GM12878 (cell line): ENCODE data around the gene KCNK1. TPM values are rescaled to one million over a fixed set of nuclear protein-coding genes. Genes with fewer than 3 reads are reported as not detected.

ENCODE experiments used
- ATF7 ChIP-seq: fragments of 450-650 bp; IDR thresholded peaks from 2 replicates; pipeline ENCODE4 v1.6.1; 2016; ENCODE audit warnings: low read depth, mild to moderate bottlenecking
- EED ChIP-seq: sonication (generic); IDR thresholded peaks from 2 replicates; pipeline ENCODE4 v1.6.1; 2016; ENCODE audit warnings: antibody characterized with exemption, low read depth
- ESRRA ChIP-seq: IDR thresholded peaks from 2 replicates; pipeline ENCODE4 v1.6.1; 2012; ENCODE audit warnings: mild to moderate bottlenecking, low read length, improper control_type of control experiment
- HDGF ChIP-seq: fragments of 450-650 bp; IDR thresholded peaks from 2 replicates; pipeline ENCODE4 v1.6.1; 2016; ENCODE audit warnings: antibody characterized with exemption
- JUNB ChIP-seq: IDR thresholded peaks from 2 replicates; pipeline ENCODE4 v1.6.1; 2016; ENCODE audit warnings: antibody characterized with exemption, mild to moderate bottlenecking
- MTA3 ChIP-seq: IDR thresholded peaks from 2 replicates; pipeline ENCODE4 v1.6.1; 2012; ENCODE audit warnings: low read length, inconsistent platforms, borderline replicate concordance
- MYB ChIP-seq: fragments of 150-350 bp; IDR thresholded peaks from 2 replicates; pipeline ENCODE4 v1.6.1; 2014; ENCODE audit warnings: mild to moderate bottlenecking, low read depth, low read length, borderline replicate concordance
- NR2C2 ChIP-seq: IDR thresholded peaks from 2 replicates; pipeline ENCODE4 v1.6.1; 2011; ENCODE audit warnings: borderline replicate concordance, low read depth; ENCODE audit not compliant: control insufficient read depth, insufficient read length
- NR2F1 ChIP-seq: fragments of 450-650 bp; conservative IDR thresholded peaks from 2 replicates; pipeline ENCODE4 v1.6.1; 2017; ENCODE audit warnings: mild to moderate bottlenecking
- NRF1 ChIP-seq: conservative IDR thresholded peaks from 2 replicates; pipeline ENCODE4 v1.6.1; 2011; ENCODE audit warnings: mild to moderate bottlenecking, low read depth, low read length, improper control_type of control experiment
- POLR2A ChIP-seq: IDR thresholded peaks from 2 replicates; pipeline ENCODE4 v1.6.1; 2011; ENCODE audit warnings: low read depth, mild to moderate bottlenecking, low read length
- RCOR1 ChIP-seq: conservative IDR thresholded peaks from 2 replicates; pipeline ENCODE4 v1.6.1; 2012; ENCODE audit warnings: low read depth, low read length, improper control_type of control experiment
- SIN3A ChIP-seq: IDR thresholded peaks from 2 replicates; pipeline ENCODE4 v1.6.1; 2012; ENCODE audit warnings: low read depth, low read length, improper control_type of control experiment
- SREBF2 ChIP-seq: IDR thresholded peaks from 2 replicates; pipeline ENCODE4 v1.6.1; 2012; ENCODE audit warnings: mild to moderate bottlenecking, low read length
- SRF ChIP-seq, 2 experiments: IDR thresholded peaks; 2 replicates each; pipeline ENCODE4 v1.6.1; 2011; ENCODE audit warnings: low read depth in 2 of 2, low read length in 2 of 2, mild to moderate bottlenecking in 1 of 2, moderate library complexity in 1 of 2
- STAT3 ChIP-seq: IDR thresholded peaks from 2 replicates; pipeline ENCODE4 v1.6.1; 2011; ENCODE audit warnings: low read depth, low read length, improper control_type of control experiment
- TAF1 ChIP-seq: IDR thresholded peaks from 2 replicates; pipeline ENCODE4 v1.6.1; 2011; ENCODE audit warnings: mild to moderate bottlenecking, low read depth, low read length, borderline replicate concordance
- TBL1XR1 ChIP-seq: IDR thresholded peaks from 2 replicates; pipeline ENCODE4 v1.6.1; 2012; ENCODE audit warnings: low read depth, low read length, improper control_type of control experiment
- TCF12 ChIP-seq: IDR thresholded peaks from 2 replicates; pipeline ENCODE4 v1.6.1; 2011; ENCODE audit warnings: low read depth, mild to moderate bottlenecking, low read length
- TCF3 ChIP-seq: IDR thresholded peaks from 2 replicates; pipeline ENCODE4 v1.6.1; 2012; ENCODE audit warnings: low read depth, mild to moderate bottlenecking, low read length, borderline replicate concordance; ENCODE audit not compliant: insufficient read depth
- WRNIP1 ChIP-seq: IDR thresholded peaks from 2 replicates; pipeline ENCODE4 v1.6.1; 2011; ENCODE audit warnings: low read depth, low read length, improper control_type of control experiment, borderline replicate concordance
- ZNF274 ChIP-seq: IDR thresholded peaks from one replicate; pipeline ENCODE4 v1.8.0; 2011; ENCODE audit not compliant: insufficient read length, insufficient read depth
- ZZZ3 ChIP-seq: IDR thresholded peaks from 2 replicates; pipeline ENCODE4 v1.6.1; 2011; ENCODE audit warnings: low read depth; ENCODE audit not compliant: control insufficient read depth, insufficient read length
- polyA plus RNA-seq, 11 experiments: library from polyadenylated mRNA; depleted of rRNA in 4 of 11; unstranded in 6 of 11; stranded (reverse) in 5 of 11; fragments of >200 nt; fragmentation: Nextera tagmentation in 4 of 11; fragmentation: Illumina TruSeq in 1 of 11; extraction: Ambion mirVana in 4 of 11; extraction: Trizol in 1 of 11; gene quantifications; 1 replicate in 1 of 11; 2 replicates in 10 of 11; pipeline versions ENCODE4 v1.2.1 to v1.2.3, GENCODE V29; 2011 to 2016; ENCODE audit warnings: inconsistent platforms in 2 of 11, missing spikeins in 2 of 11, low read depth in 1 of 11
- total RNA-seq, 4 experiments: library from RNA; depleted of rRNA in 3 of 4; stranded (reverse); fragments of >200 nt in 3 of 4; fragmentation: Illumina TruSeq in 1 of 4; extraction: Trizol in 1 of 4; gene quantifications; 2 replicates each; pipeline versions ENCODE4 v1.2.1 to v1.2.3, GENCODE V29; 2013 to 2021
- TF ChIP-seq, protein P1 (sequence below): fragments of 450-650 bp; conservative IDR thresholded peaks from 2 replicates; pipeline ENCODE4 v1.6.1; 2017; ENCODE audit warnings: mild to moderate bottlenecking, moderate library complexity
- TF ChIP-seq, protein P2 (sequence below): IDR thresholded peaks from 2 replicates; pipeline ENCODE4 v1.6.1; 2011; ENCODE audit warnings: low read depth, low read length, improper control_type of control experiment, borderline replicate concordance
- TF ChIP-seq, protein P3 (sequence below): fragments of 450-650 bp; IDR thresholded peaks from 2 replicates; pipeline ENCODE4 v1.6.1; 2016; ENCODE audit warnings: mild to moderate bottlenecking
- TF ChIP-seq, protein P4 (sequence below): fragments of 450-650 bp; IDR thresholded peaks from 2 replicates; pipeline ENCODE4 v1.6.1; 2017; ENCODE audit warnings: antibody characterized with exemption, mild to moderate bottlenecking, moderate library complexity

The KCNK1 gene
- total and polyA plus RNA-seq, 10 of the 15 experiments (the other 5 are each of a cell fraction or from before 2014, with no cell fraction given): 9.4 to 27.6 (median 15.1) TPM

DNA sequence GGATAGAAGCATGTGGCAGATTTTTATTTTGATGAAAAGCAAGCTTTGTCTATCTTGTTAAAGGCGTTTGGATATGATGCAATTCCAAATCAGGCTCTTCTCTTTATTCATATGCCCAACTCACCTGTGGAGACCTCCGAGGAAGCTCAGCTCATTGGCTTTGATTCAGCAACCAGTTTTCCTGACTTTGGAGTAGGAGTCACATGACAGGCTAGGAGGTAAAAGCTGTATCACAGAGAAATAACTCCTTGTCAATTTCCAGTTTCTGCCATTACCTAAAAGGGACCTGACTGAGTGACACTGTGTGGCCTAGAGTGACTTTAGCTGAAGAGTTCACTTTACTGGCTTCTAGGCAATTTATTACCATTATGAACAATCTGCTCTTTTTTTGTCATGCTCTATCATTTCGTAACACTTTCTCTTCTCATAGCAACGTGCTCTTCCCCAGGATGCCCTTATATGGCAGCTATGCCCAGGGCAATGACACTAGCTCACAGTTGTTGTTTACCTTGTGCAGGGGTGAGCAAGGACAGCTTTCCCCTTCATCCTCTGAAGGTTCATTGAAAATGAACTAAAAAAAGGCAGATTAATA, 107.2 kb downstream of the KCNK1 start (continued):
- TF ChIP-seq ZNF274 (no peak), JUNB (peak; percentile 28; the same call in 1 of the 2 replicates), TAF1 (no peak), MYB (no peak), EED (no peak), ZZZ3 (no peak), NR2C2 (no peak), SIN3A (no peak), TCF3 (no peak), ESRRA (no peak), MTA3 (no peak), POLR2A (no peak), TCF12 (no peak), STAT3 (no peak), HDGF (no peak), NRF1 (no peak), NR2F1 (no peak), SREBF2 (no peak), TBL1XR1 (no peak), SRF (IDR thresholded peaks at IDR 0.05; ENCODE audit: low read depth in 2 of 2, low read length in 2 of 2) (peak; percentile 91 to 97), RCOR1 (no peak), WRNIP1 (no peak), ATF7 (peak; percentile 26; the same call in 1 of the 2 replicates)
- TF ChIP-seq, protein P1, sequence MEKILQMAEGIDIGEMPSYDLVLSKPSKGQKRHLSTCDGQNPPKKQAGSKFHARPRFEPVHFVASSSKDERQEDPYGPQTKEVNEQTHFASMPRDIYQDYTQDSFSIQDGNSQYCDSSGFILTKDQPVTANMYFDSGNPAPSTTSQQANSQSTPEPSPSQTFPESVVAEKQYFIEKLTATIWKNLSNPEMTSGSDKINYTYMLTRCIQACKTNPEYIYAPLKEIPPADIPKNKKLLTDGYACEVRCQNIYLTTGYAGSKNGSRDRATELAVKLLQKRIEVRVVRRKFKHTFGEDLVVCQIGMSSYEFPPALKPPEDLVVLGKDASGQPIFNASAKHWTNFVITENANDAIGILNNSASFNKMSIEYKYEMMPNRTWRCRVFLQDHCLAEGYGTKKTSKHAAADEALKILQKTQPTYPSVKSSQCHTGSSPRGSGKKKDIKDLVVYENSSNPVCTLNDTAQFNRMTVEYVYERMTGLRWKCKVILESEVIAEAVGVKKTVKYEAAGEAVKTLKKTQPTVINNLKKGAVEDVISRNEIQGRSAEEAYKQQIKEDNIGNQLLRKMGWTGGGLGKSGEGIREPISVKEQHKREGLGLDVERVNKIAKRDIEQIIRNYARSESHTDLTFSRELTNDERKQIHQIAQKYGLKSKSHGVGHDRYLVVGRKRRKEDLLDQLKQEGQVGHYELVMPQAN: no peak
- TF ChIP-seq, protein P2, sequence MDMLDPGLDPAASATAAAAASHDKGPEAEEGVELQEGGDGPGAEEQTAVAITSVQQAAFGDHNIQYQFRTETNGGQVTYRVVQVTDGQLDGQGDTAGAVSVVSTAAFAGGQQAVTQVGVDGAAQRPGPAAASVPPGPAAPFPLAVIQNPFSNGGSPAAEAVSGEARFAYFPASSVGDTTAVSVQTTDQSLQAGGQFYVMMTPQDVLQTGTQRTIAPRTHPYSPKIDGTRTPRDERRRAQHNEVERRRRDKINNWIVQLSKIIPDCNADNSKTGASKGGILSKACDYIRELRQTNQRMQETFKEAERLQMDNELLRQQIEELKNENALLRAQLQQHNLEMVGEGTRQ: no peak
- TF ChIP-seq, protein P3, sequence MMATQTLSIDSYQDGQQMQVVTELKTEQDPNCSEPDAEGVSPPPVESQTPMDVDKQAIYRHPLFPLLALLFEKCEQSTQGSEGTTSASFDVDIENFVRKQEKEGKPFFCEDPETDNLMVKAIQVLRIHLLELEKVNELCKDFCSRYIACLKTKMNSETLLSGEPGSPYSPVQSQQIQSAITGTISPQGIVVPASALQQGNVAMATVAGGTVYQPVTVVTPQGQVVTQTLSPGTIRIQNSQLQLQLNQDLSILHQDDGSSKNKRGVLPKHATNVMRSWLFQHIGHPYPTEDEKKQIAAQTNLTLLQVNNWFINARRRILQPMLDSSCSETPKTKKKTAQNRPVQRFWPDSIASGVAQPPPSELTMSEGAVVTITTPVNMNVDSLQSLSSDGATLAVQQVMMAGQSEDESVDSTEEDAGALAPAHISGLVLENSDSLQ: peak; percentile 69
- TF ChIP-seq, protein P4, sequence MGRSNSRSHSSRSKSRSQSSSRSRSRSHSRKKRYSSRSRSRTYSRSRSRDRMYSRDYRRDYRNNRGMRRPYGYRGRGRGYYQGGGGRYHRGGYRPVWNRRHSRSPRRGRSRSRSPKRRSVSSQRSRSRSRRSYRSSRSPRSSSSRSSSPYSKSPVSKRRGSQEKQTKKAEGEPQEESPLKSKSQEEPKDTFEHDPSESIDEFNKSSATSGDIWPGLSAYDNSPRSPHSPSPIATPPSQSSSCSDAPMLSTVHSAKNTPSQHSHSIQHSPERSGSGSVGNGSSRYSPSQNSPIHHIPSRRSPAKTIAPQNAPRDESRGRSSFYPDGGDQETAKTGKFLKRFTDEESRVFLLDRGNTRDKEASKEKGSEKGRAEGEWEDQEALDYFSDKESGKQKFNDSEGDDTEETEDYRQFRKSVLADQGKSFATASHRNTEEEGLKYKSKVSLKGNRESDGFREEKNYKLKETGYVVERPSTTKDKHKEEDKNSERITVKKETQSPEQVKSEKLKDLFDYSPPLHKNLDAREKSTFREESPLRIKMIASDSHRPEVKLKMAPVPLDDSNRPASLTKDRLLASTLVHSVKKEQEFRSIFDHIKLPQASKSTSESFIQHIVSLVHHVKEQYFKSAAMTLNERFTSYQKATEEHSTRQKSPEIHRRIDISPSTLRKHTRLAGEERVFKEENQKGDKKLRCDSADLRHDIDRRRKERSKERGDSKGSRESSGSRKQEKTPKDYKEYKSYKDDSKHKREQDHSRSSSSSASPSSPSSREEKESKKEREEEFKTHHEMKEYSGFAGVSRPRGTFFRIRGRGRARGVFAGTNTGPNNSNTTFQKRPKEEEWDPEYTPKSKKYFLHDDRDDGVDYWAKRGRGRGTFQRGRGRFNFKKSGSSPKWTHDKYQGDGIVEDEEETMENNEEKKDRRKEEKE: no peak
